Measurements from ENCODE around the gene SLC12A5.

SLC12A5 gene

DNA sequence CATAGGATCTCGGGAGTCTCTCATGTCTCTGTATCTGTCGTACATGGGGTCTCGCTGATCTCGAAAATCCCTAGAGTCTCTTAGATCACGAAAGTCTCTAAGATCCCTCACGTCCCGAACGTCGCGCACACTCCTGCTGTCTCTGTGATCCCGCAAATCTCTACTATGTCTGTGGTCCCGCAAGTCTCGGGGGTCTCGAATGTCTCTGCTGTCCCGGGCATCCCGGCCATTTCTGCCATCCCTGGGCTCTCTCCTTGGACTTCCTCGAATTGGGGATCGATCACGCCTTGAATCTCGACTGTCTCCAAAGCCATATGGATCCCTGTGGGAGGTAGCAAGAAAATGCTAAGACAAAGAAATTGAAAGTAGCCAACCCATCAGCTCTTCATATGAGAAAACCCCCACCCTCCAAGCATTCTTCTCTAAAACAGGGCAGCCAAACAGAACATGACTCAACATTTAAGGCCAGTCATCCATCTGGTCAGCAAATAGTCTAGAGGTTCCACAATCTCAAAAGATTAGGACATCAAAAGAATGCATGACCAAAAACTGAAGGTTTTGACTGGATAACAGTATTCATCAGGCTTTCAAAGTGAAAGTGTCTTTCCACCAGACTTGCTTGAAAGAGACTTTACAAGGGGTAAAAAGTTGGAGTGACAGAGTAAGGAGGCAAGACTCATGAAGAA, 41.3 kb downstream of the SLC12A5 start:
- no peak for DNase-seq (ENCODE audit: insufficient read length, low spot score)
- no peak for TF ChIP-seq CTCF (IDR thresholded peaks at IDR 0.05; ENCODE audit: insufficient read depth, missing control alignments)
- FAIRE-seq: no peak

DNA sequence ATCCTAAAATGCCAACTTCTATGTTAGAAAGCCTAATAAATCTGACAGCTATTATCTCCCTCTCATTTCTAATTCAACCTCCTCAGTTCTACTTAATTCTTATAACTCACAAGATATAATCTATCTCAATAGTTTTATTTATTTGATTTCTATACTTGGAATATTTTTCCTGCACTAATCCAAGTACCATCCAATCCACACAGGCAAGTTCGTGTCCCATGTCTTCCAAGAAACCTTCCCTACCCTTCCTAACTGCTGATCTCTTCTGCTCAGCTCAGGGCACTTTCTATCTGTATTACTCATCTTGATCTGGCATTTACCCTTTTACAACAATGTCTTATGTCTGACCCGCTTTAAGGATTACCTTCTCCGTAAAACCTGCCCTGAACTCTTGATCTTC, 42.6 kb downstream of the SLC12A5 start:
- TF ChIP-seq CTCF (IDR thresholded peaks at IDR 0.05; ENCODE audit: insufficient read depth, missing control alignments): no peak
- no peak for FAIRE-seq
- no peak for DNase-seq (ENCODE audit: insufficient read length, low spot score)

- TF ChIP-seq CTCF (IDR thresholded peaks at IDR 0.05; ENCODE audit: insufficient read depth, missing control alignments): no peak
- FAIRE-seq (no peak), DNase-seq (ENCODE audit: insufficient read length, low spot score) (no peak)
Measured at GRCh38 chr20:46073024-46073423, 44.0 kb downstream of the SLC12A5 start.

DNA sequence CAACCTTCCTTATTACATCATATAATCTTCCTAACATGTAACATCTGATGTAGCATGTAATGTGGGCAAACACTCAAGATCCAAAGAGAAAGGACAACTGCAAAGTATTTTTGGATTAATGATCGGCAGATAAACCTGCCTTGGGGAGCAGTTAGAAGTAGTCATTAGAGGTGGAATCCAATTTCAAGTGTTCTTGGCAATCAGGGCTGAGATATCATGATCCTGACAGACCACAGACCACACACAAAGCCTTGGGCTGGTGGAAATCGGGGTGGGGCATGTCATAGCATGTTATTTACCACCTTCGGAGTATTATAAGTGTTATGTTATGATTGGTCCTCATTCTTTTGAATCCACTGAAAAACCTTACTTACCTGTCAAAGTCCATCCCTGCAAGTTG, 44.4 kb downstream of the SLC12A5 start:
- FAIRE-seq: no peak
- TF ChIP-seq CTCF (IDR thresholded peaks at IDR 0.05; ENCODE audit: insufficient read depth, missing control alignments): no peak
- DNase-seq (ENCODE audit: insufficient read length, low spot score): no peak

DNA sequence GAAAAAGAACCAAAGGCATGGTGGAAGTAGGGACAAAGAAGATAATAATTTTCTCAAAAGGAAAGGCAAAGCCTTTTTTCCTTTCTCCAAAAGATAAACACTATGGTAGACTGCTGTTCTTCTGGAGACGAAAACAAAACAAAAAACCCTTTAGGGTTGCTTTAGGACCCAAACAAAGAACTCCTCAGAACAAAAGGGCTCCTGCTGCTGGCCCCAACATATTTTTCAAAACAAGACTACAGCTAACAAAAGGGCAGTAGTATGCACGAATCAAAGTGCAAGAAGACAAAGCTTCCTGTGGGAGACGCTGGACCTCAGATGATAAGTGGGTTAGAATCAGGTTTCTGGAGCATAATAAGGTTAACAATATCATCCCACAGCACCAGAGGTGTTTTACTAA, 45.0 kb downstream of the SLC12A5 start:
- FAIRE-seq (no peak), DNase-seq (ENCODE audit: insufficient read length, low spot score) (no peak)
- no peak for TF ChIP-seq CTCF (IDR thresholded peaks at IDR 0.05; ENCODE audit: insufficient read depth, missing control alignments)

- TF ChIP-seq CTCF (IDR thresholded peaks at IDR 0.05; ENCODE audit: insufficient read depth, missing control alignments): no peak
- no peak for DNase-seq (ENCODE audit: insufficient read length, low spot score)
- FAIRE-seq: no peak
Measured at GRCh38 chr20:46076806-46077205, 47.8 kb downstream of the SLC12A5 start.

DNA sequence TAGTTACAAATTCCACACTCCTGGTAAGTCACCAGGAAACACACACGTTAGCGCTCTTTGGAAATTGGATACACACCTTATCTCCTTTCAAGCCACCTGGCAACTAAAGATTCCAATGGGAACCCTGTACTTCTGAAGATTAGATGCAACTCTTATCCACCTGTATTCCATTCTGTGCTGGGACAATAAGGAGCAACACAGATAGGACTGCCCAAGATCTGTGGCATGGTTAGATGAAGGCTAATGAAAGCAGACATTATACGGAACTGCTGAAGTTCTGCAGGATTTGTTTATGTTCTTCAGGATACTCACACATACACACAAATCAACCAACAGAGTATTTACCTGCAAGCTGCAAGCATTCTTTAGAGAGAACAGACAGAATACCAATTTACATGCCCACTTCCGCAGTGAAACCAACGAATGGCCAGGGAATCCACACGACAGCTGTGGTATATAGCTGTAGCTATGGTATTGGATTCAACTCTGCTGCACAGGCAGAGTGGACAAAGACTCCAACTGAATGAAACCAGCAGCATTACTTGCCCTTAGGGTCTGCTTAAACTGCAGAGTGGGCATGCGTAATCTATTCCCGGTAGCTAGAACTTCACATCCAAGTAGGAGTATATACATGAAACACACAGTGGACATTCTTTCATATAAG, 48.8 kb downstream of the SLC12A5 start:
- no peak for TF ChIP-seq CTCF (IDR thresholded peaks at IDR 0.05; ENCODE audit: insufficient read depth, missing control alignments)
- FAIRE-seq (no peak), DNase-seq (ENCODE audit: insufficient read length, low spot score) (no peak)

Measured in D721Med (cell line).